Measurements from ENCODE around the gene FARSA. TPM values are rescaled to one million over a fixed set of nuclear protein-coding genes. Genes with fewer than 3 reads are reported as not detected.

FARSA gene
- total and polyA plus RNA-seq, 2 of the 13 experiments (the other 11 are each of a cell fraction or from before 2014, with no cell fraction given), result 25.9 to 72.0 TPM

- TF ChIP-seq, protein P1, sequence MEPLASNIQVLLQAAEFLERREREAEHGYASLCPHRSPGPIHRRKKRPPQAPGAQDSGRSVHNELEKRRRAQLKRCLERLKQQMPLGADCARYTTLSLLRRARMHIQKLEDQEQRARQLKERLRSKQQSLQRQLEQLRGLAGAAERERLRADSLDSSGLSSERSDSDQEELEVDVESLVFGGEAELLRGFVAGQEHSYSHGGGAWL (CRISPR knock-in tag; IDR thresholded peaks at IDR 0.05), result 0 out of 2 replicates have a peak, but pooled peaks have one; percentile 23
- TF ChIP-seq ZSCAN20 (CRISPR knock-in tag; IDR thresholded peaks at IDR 0.05; ENCODE audit: borderline replicate concordance), result no peak
- peak; percentile 64 for TF ChIP-seq YY1 (IDR thresholded peaks at IDR 0.05; ENCODE audit: insufficient read depth, insufficient replicate concordance, low read depth, low read length)
- TF ChIP-seq ZBTB38 (CRISPR knock-in tag; IDR thresholded peaks at IDR 0.05), result peak; percentile 37; the same call in 1 of the 2 replicates
- TF ChIP-seq, protein P2, sequence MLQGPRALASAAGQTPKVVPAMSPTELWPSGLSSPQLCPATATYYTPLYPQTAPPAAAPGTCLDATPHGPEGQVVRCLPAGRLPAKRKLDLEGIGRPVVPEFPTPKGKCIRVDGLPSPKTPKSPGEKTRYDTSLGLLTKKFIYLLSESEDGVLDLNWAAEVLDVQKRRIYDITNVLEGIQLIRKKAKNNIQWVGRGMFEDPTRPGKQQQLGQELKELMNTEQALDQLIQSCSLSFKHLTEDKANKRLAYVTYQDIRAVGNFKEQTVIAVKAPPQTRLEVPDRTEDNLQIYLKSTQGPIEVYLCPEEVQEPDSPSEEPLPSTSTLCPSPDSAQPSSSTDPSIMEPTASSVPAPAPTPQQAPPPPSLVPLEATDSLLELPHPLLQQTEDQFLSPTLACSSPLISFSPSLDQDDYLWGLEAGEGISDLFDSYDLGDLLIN (CRISPR knock-in tag; IDR thresholded peaks at IDR 0.05; ENCODE audit: borderline replicate concordance), result 0 out of 2 replicates have a peak, but pooled peaks have one; percentile 54
- peak; percentile 70; the same call in 1 of the 2 replicates for TF ChIP-seq ERF (CRISPR knock-in tag; IDR thresholded peaks at IDR 0.05)
These were observed 31.7 kb upstream of the FARSA start (continued) for GRCh38 chr19:12965017-12965811.

DNA sequence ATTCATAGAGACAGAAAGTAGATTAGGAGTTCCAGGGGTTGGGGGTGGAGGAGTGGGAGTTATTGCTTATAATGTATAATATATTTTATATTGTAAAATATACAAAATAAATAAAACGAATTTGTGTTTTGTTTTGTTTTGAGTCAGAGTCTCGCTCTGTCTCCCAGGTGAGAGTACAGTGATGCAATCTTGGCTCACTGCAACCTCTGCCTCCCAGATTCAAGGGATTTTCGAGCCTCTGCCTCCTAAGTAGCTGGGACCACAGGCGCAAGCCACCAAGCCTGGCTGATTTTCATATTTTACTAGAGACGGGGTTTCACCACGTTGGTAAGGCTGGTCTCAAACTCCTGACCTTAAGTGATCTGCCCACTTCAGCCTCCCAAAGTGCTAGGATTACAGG, 26.0 kb upstream of the FARSA start:
- Histone ChIP-seq H3K27ac (ENCODE audit: extremely low read length, insufficient read depth, low read length) (no peak overlapping the region), H4K20me1 (ENCODE audit: insufficient read depth, low read length) (no peaks in the 10 kb centered on the region), H2AFZ (ENCODE audit: low read length) (no peak overlapping the region), H3K79me2 (ENCODE audit: insufficient read depth, low read length) (peaks cover 24% of the 10 kb centered on the region), H3K4me3 (replicated peaks in 1 of 3; ENCODE audit: insufficient read depth in 1 of 3, low read depth in 2 of 3, low read length in 3 of 3) (no peak overlapping the region), H3K36me3 (replicated peaks in 1 of 2; ENCODE audit: control insufficient read depth in 1 of 2, insufficient read depth in 2 of 2, low read length in 2 of 2) (peaks cover 0 to 1% of the 10 kb centered on the region in 2 experiments; a peak in 1 of 5 replicates), H3K27me3 (ENCODE audit: control insufficient read depth in 1 of 2, insufficient read depth in 2 of 2, low read length in 2 of 2) (0 out of 5 replicates have a peak, but pooled peaks cover 0 to 3% of the 10 kb centered on the region in 2 experiments), H3K9ac (ENCODE audit: insufficient read depth, low read depth, low read length) (no peak overlapping the region), H3K4me2 (ENCODE audit: low read depth, low read length) (peak overlapping the region; percentile 12; the same call in 1 of the 2 replicates), H3K9me3 (ENCODE audit: low read length) (no peaks in the 10 kb centered on the region), H3K4me1 (ENCODE audit: insufficient read depth, low read length) (peaks cover 19% of the 10 kb centered on the region)
- no TSS peak for BruUV-seq (replicated peaks)
- intact Hi-C loops (cut with micrococcal nuclease; ENCODE audit: unreplicated experiment), result no loop called here
- in situ Hi-C loops (cut with HindIII; ENCODE audit: extremely low pct_ligation_motif_present, low pct_unique_long_range_greater_than_20kb), result no loop called here
- ATAC-seq (no peak), DNase-seq (ENCODE audit: low spot score) (no peak), FAIRE-seq (no peak)
- 23% methylated on average over 6 of the region's 6 CpGs for WGBS (ENCODE audit: low lambda C conversion rate)
- TF ChIP-seq ZNF816 (CRISPR knock-in tag; IDR thresholded peaks at IDR 0.05; ENCODE audit: borderline replicate concordance), result no peak
- TF ChIP-seq CEBPG (CRISPR knock-in tag; IDR thresholded peaks at IDR 0.05), result peak; percentile 55; the same call in 1 of the 2 replicates
- no peak for TF ChIP-seq SNAPC2 (CRISPR knock-in tag; IDR thresholded peaks at IDR 0.05)
- no peak for TF ChIP-seq ZNF589 (CRISPR knock-in tag; conservative IDR thresholded peaks at IDR 0.05)
- TF ChIP-seq ZNF460 (CRISPR knock-in tag; IDR thresholded peaks at IDR 0.05; ENCODE audit: borderline replicate concordance), result peak; percentile 50
- TF ChIP-seq GABPB1 (CRISPR knock-in tag; IDR thresholded peaks at IDR 0.05), result no peak
- TF ChIP-seq BCL3 (CRISPR knock-in tag; IDR thresholded peaks at IDR 0.05), result no peak
- TF ChIP-seq CEBPB (IDR thresholded peaks at IDR 0.05; ENCODE audit: borderline replicate concordance, low read depth, low read length), result peak; percentile 60; the same call in 1 of the 2 replicates
- no peak for TF ChIP-seq ELK4 (CRISPR knock-in tag; IDR thresholded peaks at IDR 0.05; ENCODE audit: borderline replicate concordance)
- no peak for TF ChIP-seq RXRA (CRISPR knock-in tag; IDR thresholded peaks at IDR 0.05)
- POLR2A ChIA-PET, result no interaction called here
- CTCF ChIA-PET (ENCODE audit: low intra/inter-chr PET ratio, low total read pairs), result no interaction called here

All from HepG2 (cell line).